BE2C (cell line): ENCODE data around the gene WWP2.

Experiments used
- DNase-seq: peaks from one replicate; pipeline ENCODE4 v3.0.0-alpha.2; 2020
- H3K27me3 ChIP-seq: fragments of 250-450 bp; sonication (Bioruptor Pico); 2 replicates; pipeline ENCODE4 v1.5.1; 2020; ENCODE audit warnings: mild to moderate bottlenecking
- H3K36me3 ChIP-seq: fragments of 250-450 bp; sonication (Bioruptor Pico); 2 replicates; pipeline ENCODE4 v1.5.1; 2020; ENCODE audit warnings: mild to moderate bottlenecking
- H3K4me1 ChIP-seq: fragments of 250-450 bp; sonication (Bioruptor Pico); 2 replicates; pipeline ENCODE4 v1.5.1; 2020
- H3K4me3 ChIP-seq: 2 replicates; pipeline ENCODE4 v1.5.1; 2011; ENCODE audit warnings: low read depth, low read length
- H3K9me3 ChIP-seq: fragments of 250-450 bp; sonication (Bioruptor Pico); 2 replicates; pipeline ENCODE4 v1.5.1; 2020
- CTCF ChIP-seq: IDR thresholded peaks from 2 replicates; pipeline ENCODE4 v1.5.1; 2012; ENCODE audit warnings: mild to moderate bottlenecking, low read depth, low read length

Gene WWP2

GRCh38 chr16:69745232-69745612, 16.9 kb upstream of the WWP2 start:
- no peak for DNase-seq
- peaks cover 3% of the 10 kb centered on the region for H3K4me1 ChIP-seq
- H3K9me3 ChIP-seq: no peaks in the 10 kb centered on the region
- H3K27me3 ChIP-seq: no peaks in the 10 kb centered on the region
- no peak overlapping the region for H3K4me3 ChIP-seq
- no peak for TF ChIP-seq CTCF
- H3K36me3 ChIP-seq: peaks cover 92% of the 10 kb centered on the region

GRCh38 chr16:69745959-69746358, 16.2 kb upstream of the WWP2 start:
- peaks cover 94% of the 10 kb centered on the region for H3K36me3 ChIP-seq
- peaks cover 3% of the 10 kb centered on the region for H3K4me1 ChIP-seq
- no peak overlapping the region for H3K4me3 ChIP-seq
- H3K9me3 ChIP-seq: no peaks in the 10 kb centered on the region
- DNase-seq: no peak
- H3K27me3 ChIP-seq: no peaks in the 10 kb centered on the region
- TF ChIP-seq CTCF: no peak

GRCh38 chr16:69747115-69747514, 15.0 kb upstream of the WWP2 start:
- no peak overlapping the region for H3K4me3 ChIP-seq
- H3K36me3 ChIP-seq: peaks cover 90% of the 10 kb centered on the region

GRCh38 chr16:69748694-69749345, 13.3 kb upstream of the WWP2 start:
- no peak overlapping the region for H3K4me3 ChIP-seq
- no peaks in the 10 kb centered on the region for H3K4me1 ChIP-seq
- no peak for TF ChIP-seq CTCF
- no peak for DNase-seq
- no peaks in the 10 kb centered on the region for H3K27me3 ChIP-seq
- H3K9me3 ChIP-seq: no peaks in the 10 kb centered on the region
- H3K36me3 ChIP-seq: peaks cover 87% of the 10 kb centered on the region

More at GRCh38 chr16:69747115-69747514, 15.0 kb upstream of the WWP2 start:
- H3K4me1 ChIP-seq: peaks cover 3% of the 10 kb centered on the region
- H3K9me3 ChIP-seq: no peaks in the 10 kb centered on the region
- TF ChIP-seq CTCF: no peak
- no peaks in the 10 kb centered on the region for H3K27me3 ChIP-seq
- no peak for DNase-seq

GRCh38 chr16:69754143-69754468, 8.0 kb upstream of the WWP2 start:
- TF ChIP-seq CTCF: no peak
- H3K4me1 ChIP-seq: no peaks in the 10 kb centered on the region

GRCh38 chr16:69754469-69755310, 7.4 kb upstream of the WWP2 start, which contains the start of gene NOB1:
TSS of gene NOB1 (minus strand) at chr16:69754926. CDS start at chr16:69754910, 16 bp downstream.
- Histone ChIP-seq H3K4me1 (no peaks in the 10 kb centered on the region), H3K4me3 (peak within 1 kb of the TSS; percentile 87), H3K36me3 (peaks cover 33% of the 10 kb centered on the region), H3K27me3 (no peaks in the 10 kb centered on the region), H3K9me3 (no peaks in the 10 kb centered on the region)
- DNase-seq: peak; percentile 97
- TF ChIP-seq CTCF: peak; percentile 97

More at GRCh38 chr16:69754143-69754468, 8.0 kb upstream of the WWP2 start:
- no peaks in the 10 kb centered on the region for H3K27me3 ChIP-seq
- DNase-seq: no peak
- no peaks in the 10 kb centered on the region for H3K9me3 ChIP-seq
- H3K4me3 ChIP-seq: peak overlapping the region; percentile 87
- peaks cover 38% of the 10 kb centered on the region for H3K36me3 ChIP-seq
